Endothelial cell of hepatic sinusoid (primary cell): ENCODE results near the gene FILIP1.
"Not testable (repeated sequence)": the region's sequence is repeated elsewhere in the genome, so short reads cannot be mapped to it uniquely, and the experiment has no call there.

Experiments
- in situ Hi-C: cut with HindIII; loops from 2 replicates; pipeline ENCODE4 v1.10.0; 2017; ENCODE audit warnings: low sequenced_read_pairs

The FILIP1 gene

GRCh38 chr6:75424618-75425548, 68.7 kb downstream of the FILIP1 start:
- in situ Hi-C loops: loop anchor here (10.0 kb wide), 1 partner anchor 60 kb away; no protein-coding TSS in a partner anchor

- in situ Hi-C loops: loop anchor here (10.0 kb wide), 1 partner anchor 61 kb away; no protein-coding TSS in a partner anchor
Observed at GRCh38 chr6:75423386-75423785, 70.2 kb downstream of the FILIP1 start.

GRCh38 chr6:75422024-75422639, 71.5 kb downstream of the FILIP1 start:
- in situ Hi-C loops: loop anchor here (10.0 kb wide), 1 partner anchor 63 kb away; no protein-coding TSS in a partner anchor

- in situ Hi-C loops: loop anchor here (10.0 kb wide), 1 partner anchor 63 kb away; no protein-coding TSS in a partner anchor
Observed at GRCh38 chr6:75421316-75422023, 72.1 kb downstream of the FILIP1 start.

GRCh38 chr6:75419980-75420379, 73.6 kb downstream of the FILIP1 start:
- in situ Hi-C loops: loop anchor here (10.0 kb wide), 1 partner anchor 65 kb away; no protein-coding TSS in a partner anchor

- in situ Hi-C loops: no loop called here
Observed at GRCh38 chr6:75419416-75419815, 74.2 kb downstream of the FILIP1 start.

GRCh38 chr6:75418233-75418632, 75.4 kb downstream of the FILIP1 start:
- in situ Hi-C loops: no loop called here

- in situ Hi-C loops: no loop called here
Observed at GRCh38 chr6:75416443-75416842, 77.2 kb downstream of the FILIP1 start.

GRCh38 chr6:75415804-75416203, 77.8 kb downstream of the FILIP1 start:
- in situ Hi-C loops: no loop called here

GRCh38 chr6:75414445-75415021, 79.1 kb downstream of the FILIP1 start:
- in situ Hi-C loops: no loop called here

GRCh38 chr6:75412969-75413662, 80.5 kb downstream of the FILIP1 start:
- in situ Hi-C loops: no loop called here

GRCh38 chr6:75410564-75410963, 83.0 kb downstream of the FILIP1 start:
- in situ Hi-C loops: not testable (repeated sequence)

GRCh38 chr6:75409928-75410327, 83.7 kb downstream of the FILIP1 start:
- in situ Hi-C loops: no loop called here

GRCh38 chr6:75409286-75409685, 84.3 kb downstream of the FILIP1 start:
- in situ Hi-C loops: no loop called here

GRCh38 chr6:75403563-75404080, 90.0 kb downstream of the FILIP1 start:
- in situ Hi-C loops: no loop called here

- in situ Hi-C loops: no loop called here
Observed at GRCh38 chr6:75402296-75402695, 91.3 kb downstream of the FILIP1 start.

- in situ Hi-C loops: no loop called here
Observed at GRCh38 chr6:75397656-75398465, 95.7 kb downstream of the FILIP1 start.

- in situ Hi-C loops: no loop called here
Observed at GRCh38 chr6:75397171-75397570, 96.4 kb downstream of the FILIP1 start.
